ENCODE results near the gene TNNI2.

Gene TNNI2

GRCh38 chr11:1827931-1828330, 10.8 kb upstream of the TNNI2 start:
- no peak for DNase-seq (ENCODE audit: low spot score)
- TF ChIP-seq CTCF (IDR thresholded peaks at IDR 0.05; ENCODE audit: extremely low read depth, missing control alignments) = no peak

DNA sequence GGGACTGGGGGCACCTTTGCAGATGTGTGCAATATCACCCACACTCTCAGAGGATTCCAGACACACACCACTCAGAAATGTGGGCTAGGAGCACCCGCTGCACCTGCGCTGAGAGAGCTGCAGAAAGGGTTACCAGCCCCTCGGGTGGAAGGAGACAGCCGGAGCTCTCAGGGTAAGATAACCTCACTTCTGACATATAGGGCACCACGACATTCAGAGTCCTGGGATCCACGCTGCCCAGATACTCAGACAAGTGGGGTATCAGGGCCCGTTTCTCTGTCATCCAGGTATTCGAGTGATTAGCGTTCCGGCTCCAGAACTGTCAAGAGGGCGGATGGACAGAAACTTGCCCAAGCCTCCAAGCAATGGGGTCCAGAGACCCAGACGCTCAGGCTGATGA, 10.2 kb upstream of the TNNI2 start:
- TF ChIP-seq CTCF (IDR thresholded peaks at IDR 0.05; ENCODE audit: extremely low read depth, missing control alignments) = no peak
- DNase-seq (ENCODE audit: low spot score) = no peak

- DNase-seq (ENCODE audit: low spot score) = no peak
- no peak for TF ChIP-seq CTCF (IDR thresholded peaks at IDR 0.05; ENCODE audit: extremely low read depth, missing control alignments)
Observed at GRCh38 chr11:1829039-1829820, 9.6 kb upstream of the TNNI2 start.

GRCh38 chr11:1830004-1830321, 8.8 kb upstream of the TNNI2 start:
- no peak for DNase-seq (ENCODE audit: low spot score)
- no peak for TF ChIP-seq CTCF (IDR thresholded peaks at IDR 0.05; ENCODE audit: extremely low read depth, missing control alignments)

DNA sequence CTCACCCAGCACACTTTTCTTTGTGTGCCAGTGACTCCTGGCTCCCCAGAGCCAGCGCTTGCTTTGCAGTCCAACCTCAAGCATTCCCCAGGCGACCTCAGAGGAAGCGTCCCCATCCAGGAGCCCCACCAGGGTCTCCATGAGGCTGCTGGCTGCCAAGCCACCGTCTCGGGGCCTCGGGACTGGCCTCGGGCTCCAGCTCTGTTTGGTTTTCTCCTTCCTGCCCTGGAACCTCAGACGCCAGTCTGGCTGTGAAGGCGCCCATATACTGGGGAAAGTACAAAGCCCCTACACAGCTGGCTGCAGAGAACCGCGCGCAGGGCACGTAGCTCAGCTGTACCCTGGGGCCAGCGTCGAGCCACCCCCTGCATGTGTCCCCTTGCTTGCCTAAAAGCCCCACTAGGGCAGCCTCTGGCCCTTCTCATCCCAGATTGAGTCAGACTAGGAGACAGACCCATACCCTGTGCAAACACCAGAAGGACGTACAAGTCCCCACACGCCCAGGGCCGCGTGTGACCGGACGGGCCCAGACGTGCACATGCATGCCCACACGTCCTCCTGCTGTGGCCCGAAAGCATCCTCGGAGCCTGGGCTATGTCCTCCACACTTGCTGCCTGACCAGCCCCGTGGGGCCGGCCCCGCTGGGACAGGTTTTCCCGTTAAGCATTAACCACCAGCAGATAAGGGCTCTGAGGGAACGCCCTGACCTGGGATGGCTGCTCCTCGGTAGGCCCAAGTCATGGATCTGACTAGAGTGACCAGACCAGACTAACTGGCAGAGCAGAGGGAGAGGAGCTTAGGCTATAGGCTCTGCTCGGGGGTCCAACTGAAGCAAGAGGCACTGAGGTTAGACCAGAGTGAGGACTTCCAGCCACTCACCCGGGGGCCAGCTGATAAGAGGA, 8.2 kb upstream of the TNNI2 start:
- no peak for TF ChIP-seq CTCF (IDR thresholded peaks at IDR 0.05; ENCODE audit: extremely low read depth, missing control alignments)
- DNase-seq (ENCODE audit: low spot score) = no peak

DNA sequence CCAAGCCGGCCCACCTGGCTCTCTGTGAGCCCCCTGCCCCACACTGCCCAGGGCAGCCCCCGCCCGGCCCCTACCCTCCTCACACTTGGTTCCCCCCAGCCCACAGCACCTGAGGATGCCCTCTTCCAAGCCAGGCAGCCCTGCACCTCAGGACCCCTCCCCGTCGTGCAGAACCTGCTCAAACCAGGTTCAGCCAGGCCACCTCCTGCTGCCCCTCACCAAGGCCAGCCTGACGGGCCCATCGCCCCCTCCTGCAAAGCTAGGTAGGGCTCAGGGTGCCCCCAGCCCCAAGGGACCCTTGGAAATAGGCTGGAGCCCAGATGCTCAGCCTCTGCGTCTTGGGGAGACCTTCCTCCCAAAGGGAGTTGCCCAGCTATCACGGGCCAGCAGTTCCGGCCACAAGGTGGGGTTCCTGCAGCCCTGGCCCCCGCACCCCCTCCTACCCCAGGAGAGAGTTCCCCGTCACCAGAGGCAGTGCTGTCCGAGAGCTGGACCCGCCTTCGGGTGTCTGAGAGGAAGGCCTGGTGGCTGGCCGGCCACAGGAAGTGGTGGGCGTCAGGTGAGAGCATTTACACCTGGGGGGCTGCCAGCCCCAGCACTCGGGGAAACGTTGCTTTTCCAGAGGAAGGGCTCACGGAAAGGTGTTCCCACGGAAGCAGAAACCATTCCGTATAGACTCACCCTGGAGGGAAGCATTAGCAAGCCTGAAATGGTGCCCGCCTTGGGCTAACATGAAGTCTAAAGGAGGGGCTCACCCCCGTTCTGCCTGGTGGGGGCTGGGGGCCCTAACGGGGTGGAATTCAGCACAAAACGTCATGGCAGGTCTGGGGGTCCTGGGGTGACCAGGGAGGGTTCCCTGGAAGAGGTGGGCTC, 7.2 kb upstream of the TNNI2 start:
- no peak for DNase-seq (ENCODE audit: low spot score)
- no peak for TF ChIP-seq CTCF (IDR thresholded peaks at IDR 0.05; ENCODE audit: extremely low read depth, missing control alignments)

Measured in GM20000 (cell line).